K562 treated with DMSO at 1 percent for 48 hours (cell line): ENCODE results near the gene HOXD4. TPM values are rescaled to one million over a fixed set of nuclear protein-coding genes. Genes with fewer than 3 reads are reported as not detected.

Experiments used
- total RNA-seq: library from RNA; unstranded; fragments of 300-600 nt; gene quantifications from 2 replicates; pipeline ENCODE4 v1.2.3, GENCODE V29; 2022; ENCODE audit warnings: low replicate concordance; ENCODE audit errors: extremely low read depth

The HOXD4 gene
- total RNA-seq = not detected in 2 replicates

GRCh38 chr2:176151442-176152287 lies at the start of gene HOXD4:
TSS of gene HOXD4 (plus strand) at chr2:176151550. CDS start at chr2:176151634, 84 bp downstream.

GRCh38 chr2:176106581-176107539 lies 44.5 kb upstream of the HOXD4 start, which contains the start of gene HOXD11:
TSS of gene HOXD11 (plus strand) at chr2:176107280. CDS start at chr2:176107356, 76 bp downstream.

GRCh38 chr2:176115883-176116813 lies 35.2 kb upstream of the HOXD4 start, which contains the start of gene HOXD10:
TSS of gene HOXD10 (plus strand) at chr2:176116778. CDS start at chr2:176116834, 56 bp downstream.

GRCh38 chr2:176122683-176123410 lies 28.5 kb upstream of the HOXD4 start, which contains the start of gene HOXD9:
TSS of gene HOXD9 (plus strand) at chr2:176122719. CDS start at chr2:176122769, 50 bp downstream.

GRCh38 chr2:176128982-176129796 lies 22.2 kb upstream of the HOXD4 start, which contains the start of gene HOXD8:
TSS of gene HOXD8 (plus strand) at chr2:176129705. CDS start at chr2:176130367, 662 bp downstream.

GRCh38 chr2:176156807-176157498 lies 5.6 kb downstream of the HOXD4 start, which contains the start of gene HOXD3:
TSS of gene HOXD3 (plus strand) at chr2:176157307. CDS start at chr2:176169115, 11,808 bp downstream.

GRCh38 chr2:176187899-176188773 lies 36.8 kb downstream of the HOXD4 start, which contains the start of gene HOXD1:
TSS of gene HOXD1 (plus strand) at chr2:176188668. CDS start at chr2:176188802, 134 bp downstream.

Other genes with a start within 250 kb of the HOXD4 start
- gene LNPK, start 149.3 kb upstream of the HOXD4 start, total RNA-seq = not detected in 2 replicates
- not detected in 2 replicates for gene EVX2, start 67.6 kb upstream of the HOXD4 start, total RNA-seq
- gene HOXD13, start 58.8 kb upstream of the HOXD4 start, total RNA-seq = not detected in 2 replicates
- not detected in 2 replicates for gene HOXD12, start 51.8 kb upstream of the HOXD4 start, total RNA-seq
- gene HOXD11, start 44.3 kb upstream of the HOXD4 start, total RNA-seq = not detected in 2 replicates
- gene HOXD10, start 34.8 kb upstream of the HOXD4 start, total RNA-seq = not detected in 2 replicates
- not detected in 2 replicates for gene HOXD9, start 28.8 kb upstream of the HOXD4 start, total RNA-seq
- gene HOXD8, start 21.8 kb upstream of the HOXD4 start, total RNA-seq = not detected in 2 replicates
- not detected in 2 replicates for gene HOXD3, start 5.8 kb downstream of the HOXD4 start, total RNA-seq
- gene HOXD1, start 37.1 kb downstream of the HOXD4 start, total RNA-seq = not detected in 2 replicates
- gene MTX2, start 117.9 kb downstream of the HOXD4 start, total RNA-seq = not detected in 2 replicates